ENCODE measurements around the gene PRDM15. TPM values are rescaled to one million over a fixed set of nuclear protein-coding genes. Genes with fewer than 3 reads are reported as not detected.

Gene PRDM15
- total RNA-seq, 1 experiment from 2014 or later: 3.0 TPM

DNA sequence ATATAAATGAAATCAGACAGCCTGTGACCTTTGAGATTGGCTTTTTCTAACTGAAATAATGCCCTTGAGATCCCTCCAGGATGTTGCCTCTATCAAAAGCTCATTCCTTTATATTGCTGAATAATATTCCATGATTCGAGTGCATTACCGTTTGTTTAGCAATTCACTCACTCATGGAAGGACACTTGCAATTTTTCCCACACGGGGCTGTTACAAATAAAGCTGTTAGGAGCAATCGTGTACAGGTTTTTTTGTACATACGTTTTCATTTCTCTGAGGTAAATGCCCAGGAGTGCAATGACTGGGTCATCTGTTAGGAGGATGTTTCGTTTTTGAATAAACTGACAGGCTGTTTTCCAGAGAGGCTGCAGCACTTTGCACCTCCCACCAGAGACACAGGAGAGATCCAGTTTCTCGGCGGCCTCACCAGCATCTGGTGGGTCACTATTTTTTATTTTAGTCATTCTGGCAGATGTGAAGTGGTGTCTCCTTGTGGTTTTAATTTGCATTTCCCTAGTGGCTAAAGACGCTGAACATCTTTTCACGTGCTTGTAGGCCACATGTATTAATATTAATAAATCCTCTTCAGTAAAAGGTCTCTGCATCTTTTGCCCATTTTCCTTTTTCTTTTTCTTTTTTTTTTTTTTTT is 11.0 kb downstream of the PRDM15 start:
- DNase-seq: peak; percentile 93
- no peaks in the 10 kb centered on the region for H3K27me3 ChIP-seq (ENCODE audit: low read length)
- no peak overlapping the region for H2AFZ ChIP-seq (ENCODE audit: low read length)
- peak overlapping the region; percentile 83 for H3K4me2 ChIP-seq (ENCODE audit: low read depth, low read length, poor library complexity, severe bottlenecking)
- no peaks in the 10 kb centered on the region for H3K9me2 ChIP-seq (replicated peaks; ENCODE audit: insufficient read depth, low read length)
- H4K20me1 ChIP-seq (ENCODE audit: insufficient read depth, low read depth, low read length): peaks cover 64% of the 10 kb centered on the region
- peak overlapping the region; percentile 62 for H3K4me3 ChIP-seq (ENCODE audit: low read length)
- no peaks in the 10 kb centered on the region for H3K9me3 ChIP-seq (ENCODE audit: low read length)
- H3K79me2 ChIP-seq (ENCODE audit: low read length): no peaks in the 10 kb centered on the region
- no peaks in the 10 kb centered on the region for H3K36me3 ChIP-seq (ENCODE audit: insufficient read depth, low read length)
- peaks cover 72% of the 10 kb centered on the region for H3K4me1 ChIP-seq (ENCODE audit: low read length)
- peak overlapping the region; percentile 26; the same call in 1 of the 2 replicates for H3K9ac ChIP-seq (ENCODE audit: low read length)
- H3K27ac ChIP-seq (ENCODE audit: low read length): peak overlapping the region; percentile 83

DNA sequence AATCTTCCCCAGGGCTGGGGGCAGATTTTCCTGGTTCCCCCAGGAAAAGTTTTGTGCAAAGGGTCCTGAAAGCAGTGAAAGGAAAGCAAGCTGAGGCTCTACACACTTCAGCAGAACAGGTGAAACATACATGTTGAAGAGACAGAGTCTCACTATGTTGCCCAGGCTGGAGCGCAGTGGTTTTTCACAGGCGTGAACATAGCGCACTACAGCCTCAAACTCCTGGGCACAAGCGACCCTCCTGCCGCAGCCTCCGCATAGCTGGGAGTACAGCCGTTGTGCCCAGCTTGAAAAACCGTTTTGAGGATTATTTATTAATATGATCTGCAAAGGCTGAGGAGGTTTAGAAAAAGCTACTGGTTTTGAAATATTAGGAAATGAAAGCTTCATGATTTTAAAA is 11.8 kb downstream of the PRDM15 start:
- H3K4me1 ChIP-seq (ENCODE audit: low read length): peaks cover 74% of the 10 kb centered on the region
- H3K79me2 ChIP-seq (ENCODE audit: low read length): no peaks in the 10 kb centered on the region
- H3K9me3 ChIP-seq (ENCODE audit: low read length): no peaks in the 10 kb centered on the region
- no peaks in the 10 kb centered on the region for H3K9me2 ChIP-seq (replicated peaks; ENCODE audit: insufficient read depth, low read length)
- H3K4me3 ChIP-seq (ENCODE audit: low read length): no peak overlapping the region
- peaks cover 64% of the 10 kb centered on the region for H4K20me1 ChIP-seq (ENCODE audit: insufficient read depth, low read depth, low read length)
- H3K27me3 ChIP-seq (ENCODE audit: low read length): no peaks in the 10 kb centered on the region
- no peak overlapping the region for H3K27ac ChIP-seq (ENCODE audit: low read length)
- H3K9ac ChIP-seq (ENCODE audit: low read length): no peak overlapping the region
- H2AFZ ChIP-seq (ENCODE audit: low read length): no peak overlapping the region
- no peaks in the 10 kb centered on the region for H3K36me3 ChIP-seq (ENCODE audit: insufficient read depth, low read length)
- DNase-seq: no peak
- H3K4me2 ChIP-seq (ENCODE audit: low read depth, low read length, poor library complexity, severe bottlenecking): no peak overlapping the region

DNA sequence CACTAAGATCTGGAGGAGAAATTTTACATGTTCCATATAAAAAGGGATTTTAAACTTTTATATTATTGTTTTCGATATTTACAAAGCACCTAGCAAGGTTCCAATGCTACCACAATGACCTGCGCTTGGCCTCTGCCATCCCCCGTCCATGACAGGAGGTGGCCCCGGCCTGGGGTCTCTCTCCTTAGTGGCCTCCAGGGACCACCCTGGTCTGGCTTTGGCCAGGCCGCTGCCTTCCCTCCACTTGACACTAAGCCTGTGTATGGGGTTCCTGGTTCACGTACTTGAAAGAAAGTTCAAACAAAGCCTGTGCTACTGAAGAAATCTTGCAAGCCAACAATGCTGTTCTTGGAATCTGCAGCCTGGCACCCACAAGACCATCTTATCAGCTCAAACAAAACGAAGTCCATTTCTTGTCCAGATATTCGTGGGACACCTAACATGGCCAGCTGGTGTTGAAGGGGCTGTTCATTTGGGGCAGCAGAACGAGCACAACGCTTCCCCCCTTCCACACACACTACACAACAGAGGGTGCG is 12.8 kb downstream of the PRDM15 start:
- no peaks in the 10 kb centered on the region for H3K27me3 ChIP-seq (ENCODE audit: low read length)
- no peak overlapping the region for H3K27ac ChIP-seq (ENCODE audit: low read length)
- no peaks in the 10 kb centered on the region for H3K9me2 ChIP-seq (replicated peaks; ENCODE audit: insufficient read depth, low read length)
- H3K4me3 ChIP-seq (ENCODE audit: low read length): no peak overlapping the region
- no peak overlapping the region for H3K9ac ChIP-seq (ENCODE audit: low read length)
- peaks cover 71% of the 10 kb centered on the region for H4K20me1 ChIP-seq (ENCODE audit: insufficient read depth, low read depth, low read length)
- H2AFZ ChIP-seq (ENCODE audit: low read length): no peak overlapping the region
- DNase-seq: no peak
- no peak overlapping the region for H3K4me2 ChIP-seq (ENCODE audit: low read depth, low read length, poor library complexity, severe bottlenecking)
- H3K9me3 ChIP-seq (ENCODE audit: low read length): no peaks in the 10 kb centered on the region
- H3K4me1 ChIP-seq (ENCODE audit: low read length): peaks cover 78% of the 10 kb centered on the region
- H3K36me3 ChIP-seq (ENCODE audit: insufficient read depth, low read length): no peaks in the 10 kb centered on the region
- H3K79me2 ChIP-seq (ENCODE audit: low read length): no peaks in the 10 kb centered on the region

DNA sequence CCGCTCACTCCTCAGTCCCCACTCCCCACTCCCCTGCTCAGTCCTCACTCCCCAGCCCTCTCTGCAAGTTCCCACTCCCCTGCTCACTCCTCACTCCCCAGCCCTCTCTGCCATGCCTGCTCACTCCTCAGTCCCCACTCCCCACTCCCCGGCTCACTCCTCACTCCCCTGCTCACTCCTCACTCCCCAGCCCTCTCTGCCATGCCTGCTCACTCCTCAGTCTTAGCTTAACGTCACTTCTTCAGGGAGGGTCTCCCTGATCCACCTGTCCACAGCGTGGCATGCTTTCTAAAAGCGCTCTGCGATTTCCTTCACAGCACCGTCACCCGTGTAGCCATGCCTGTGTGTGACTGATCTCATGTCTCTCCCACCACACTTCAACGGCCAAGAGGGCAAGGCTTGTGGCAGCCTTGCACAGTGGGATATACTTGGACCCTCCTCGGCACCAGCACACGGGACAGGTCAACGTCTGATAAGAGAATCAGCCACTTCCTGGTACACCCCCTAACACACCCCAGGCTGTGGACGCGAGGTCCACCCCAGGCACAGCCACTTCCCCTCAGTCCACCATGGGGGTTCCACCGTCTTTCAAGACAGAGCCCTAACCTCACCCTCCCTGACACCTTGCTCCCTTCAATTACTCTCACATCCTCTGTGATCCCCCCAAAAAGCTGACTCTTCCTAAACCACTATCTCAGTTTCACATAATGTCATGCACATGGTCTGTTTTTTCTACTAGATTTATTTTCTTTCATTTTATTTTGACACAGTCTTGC is 14.0 kb downstream of the PRDM15 start:
- Histone ChIP-seq H3K36me3 (ENCODE audit: insufficient read depth, low read length) (no peaks in the 10 kb centered on the region), H3K9me2 (replicated peaks; ENCODE audit: insufficient read depth, low read length) (no peaks in the 10 kb centered on the region), H3K9me3 (ENCODE audit: low read length) (no peaks in the 10 kb centered on the region), H3K4me1 (ENCODE audit: low read length) (peaks cover 79% of the 10 kb centered on the region), H3K27ac (ENCODE audit: low read length) (no peak overlapping the region), H3K4me2 (ENCODE audit: low read depth, low read length, poor library complexity, severe bottlenecking) (no peak overlapping the region), H2AFZ (ENCODE audit: low read length) (no peak overlapping the region), H3K4me3 (ENCODE audit: low read length) (no peak overlapping the region), H3K27me3 (ENCODE audit: low read length) (no peaks in the 10 kb centered on the region), H3K9ac (ENCODE audit: low read length) (no peak overlapping the region), H4K20me1 (ENCODE audit: insufficient read depth, low read depth, low read length) (peaks cover 68% of the 10 kb centered on the region), H3K79me2 (ENCODE audit: low read length) (no peaks in the 10 kb centered on the region)
- no peak for DNase-seq

DNA sequence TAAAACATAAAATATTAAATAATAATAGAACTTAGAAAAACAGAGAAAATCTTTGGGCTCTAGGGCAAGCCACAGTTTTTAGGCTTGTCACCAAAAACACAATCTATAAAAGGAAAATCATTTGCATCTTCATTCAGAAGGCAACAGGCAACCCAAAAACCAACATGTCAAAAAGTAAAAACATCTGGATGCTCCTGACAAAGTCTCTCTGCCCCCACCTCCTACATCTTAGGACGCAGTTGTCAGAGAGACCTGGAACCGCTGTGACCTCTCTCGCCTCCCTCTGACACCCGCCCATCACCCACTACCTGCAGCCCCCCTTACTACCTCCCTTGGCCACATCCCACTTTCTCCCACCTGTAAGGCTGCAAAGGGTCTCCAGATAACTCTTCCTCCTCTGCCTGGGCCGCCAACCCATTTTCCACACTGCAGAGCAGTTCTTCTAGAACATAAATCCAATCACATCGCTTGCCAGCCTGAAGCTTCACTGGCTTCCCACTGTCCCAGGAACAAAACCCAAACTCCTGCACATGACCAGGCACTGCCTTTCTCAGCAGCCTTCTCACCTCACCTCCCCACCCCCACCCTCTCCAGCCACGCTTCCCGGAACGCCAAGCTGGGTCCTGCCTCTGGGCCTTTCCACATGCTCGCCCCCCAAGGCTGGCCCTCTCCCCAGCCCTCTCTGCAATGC is 14.7 kb downstream of the PRDM15 start:
- Histone ChIP-seq H3K27ac (ENCODE audit: low read length) (no peak overlapping the region), H3K9me3 (ENCODE audit: low read length) (no peaks in the 10 kb centered on the region), H3K4me2 (ENCODE audit: low read depth, low read length, poor library complexity, severe bottlenecking) (peak overlapping the region; percentile 47), H3K9me2 (replicated peaks; ENCODE audit: insufficient read depth, low read length) (no peaks in the 10 kb centered on the region), H3K36me3 (ENCODE audit: insufficient read depth, low read length) (no peaks in the 10 kb centered on the region), H2AFZ (ENCODE audit: low read length) (no peak overlapping the region), H3K27me3 (ENCODE audit: low read length) (no peaks in the 10 kb centered on the region), H3K4me1 (ENCODE audit: low read length) (peaks cover 71% of the 10 kb centered on the region), H3K4me3 (ENCODE audit: low read length) (no peak overlapping the region), H4K20me1 (ENCODE audit: insufficient read depth, low read depth, low read length) (peaks cover 63% of the 10 kb centered on the region), H3K79me2 (ENCODE audit: low read length) (no peaks in the 10 kb centered on the region), H3K9ac (ENCODE audit: low read length) (no peak overlapping the region)
- no peak for DNase-seq

DNA sequence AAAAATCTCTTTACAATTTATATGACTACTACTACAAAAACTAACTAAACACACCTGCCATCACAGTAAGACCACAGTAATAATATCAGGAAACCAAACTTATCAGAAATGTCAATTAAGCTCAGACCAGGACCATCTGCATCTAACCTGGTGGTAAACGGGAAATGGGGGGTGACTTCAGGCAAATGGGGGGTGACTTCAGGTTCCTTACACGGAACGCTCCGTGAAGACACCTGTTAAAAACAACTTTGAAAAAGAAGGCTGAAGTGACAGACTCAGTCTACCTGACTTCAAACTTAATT is 15.8 kb downstream of the PRDM15 start:
- Histone ChIP-seq H3K27me3 (ENCODE audit: low read length) (no peaks in the 10 kb centered on the region), H3K27ac (ENCODE audit: low read length) (no peak overlapping the region), H2AFZ (ENCODE audit: low read length) (no peak overlapping the region), H3K9me2 (replicated peaks; ENCODE audit: insufficient read depth, low read length) (no peaks in the 10 kb centered on the region), H3K4me2 (ENCODE audit: low read depth, low read length, poor library complexity, severe bottlenecking) (no peak overlapping the region), H3K79me2 (ENCODE audit: low read length) (no peaks in the 10 kb centered on the region), H3K4me3 (ENCODE audit: low read length) (no peak overlapping the region), H3K9ac (ENCODE audit: low read length) (no peak overlapping the region), H3K4me1 (ENCODE audit: low read length) (peaks cover 61% of the 10 kb centered on the region), H3K9me3 (ENCODE audit: low read length) (no peaks in the 10 kb centered on the region), H4K20me1 (ENCODE audit: insufficient read depth, low read depth, low read length) (peaks cover 63% of the 10 kb centered on the region), H3K36me3 (ENCODE audit: insufficient read depth, low read length) (no peaks in the 10 kb centered on the region)
- no peak for DNase-seq

DNA sequence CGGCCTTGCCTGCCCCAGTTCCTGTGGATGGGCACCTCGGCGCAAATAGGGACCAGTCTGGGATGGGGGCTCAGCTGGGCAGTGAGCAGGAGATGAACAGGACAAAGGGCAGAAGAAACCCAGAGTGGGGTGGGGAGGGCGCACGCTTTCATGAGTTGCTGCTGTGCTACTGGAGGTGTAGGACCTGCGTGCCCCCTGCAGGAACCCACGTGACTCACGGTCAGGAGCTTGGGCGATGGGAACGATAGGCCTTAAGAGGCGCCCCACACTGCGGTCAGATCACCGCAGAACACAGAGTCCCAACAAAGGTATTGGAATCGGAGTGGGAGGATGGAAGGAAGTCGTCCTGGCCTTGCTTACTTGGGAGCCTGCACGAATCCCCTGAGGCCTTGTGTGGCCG is 17.2 kb downstream of the PRDM15 start:
- Histone ChIP-seq H4K20me1 (ENCODE audit: insufficient read depth, low read depth, low read length) (peaks cover 57% of the 10 kb centered on the region), H3K9me2 (replicated peaks; ENCODE audit: insufficient read depth, low read length) (no peaks in the 10 kb centered on the region), H3K27ac (ENCODE audit: low read length) (no peak overlapping the region), H3K27me3 (ENCODE audit: low read length) (no peaks in the 10 kb centered on the region), H2AFZ (ENCODE audit: low read length) (no peak overlapping the region), H3K4me3 (ENCODE audit: low read length) (no peak overlapping the region), H3K4me2 (ENCODE audit: low read depth, low read length, poor library complexity, severe bottlenecking) (no peak overlapping the region), H3K9ac (ENCODE audit: low read length) (no peak overlapping the region), H3K9me3 (ENCODE audit: low read length) (no peaks in the 10 kb centered on the region), H3K36me3 (ENCODE audit: insufficient read depth, low read length) (no peaks in the 10 kb centered on the region), H3K4me1 (ENCODE audit: low read length) (peaks cover 52% of the 10 kb centered on the region), H3K79me2 (ENCODE audit: low read length) (no peaks in the 10 kb centered on the region)
- no peak for DNase-seq

DNA sequence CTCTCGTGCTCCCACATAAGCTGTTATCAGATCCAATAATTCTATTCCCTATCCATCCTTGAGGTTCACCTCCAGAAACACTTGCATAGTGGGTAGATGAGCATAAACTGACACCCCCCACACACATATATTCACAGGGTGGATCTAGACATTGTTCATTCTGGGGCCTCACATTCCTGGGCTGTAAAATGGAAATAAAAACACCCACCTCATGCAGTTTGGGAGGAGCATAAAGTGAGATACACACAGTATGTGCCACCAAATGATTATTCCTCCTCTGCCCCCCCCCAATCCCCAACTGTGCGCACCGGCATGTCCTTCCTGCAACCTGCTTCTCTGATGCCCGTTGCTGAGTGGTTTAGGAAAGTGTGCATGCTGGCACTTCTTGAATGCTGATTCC is 17.9 kb downstream of the PRDM15 start:
- H3K4me2 ChIP-seq (ENCODE audit: low read depth, low read length, poor library complexity, severe bottlenecking): no peak overlapping the region
- H3K27ac ChIP-seq (ENCODE audit: low read length): no peak overlapping the region
- no peak for DNase-seq
- H3K9ac ChIP-seq (ENCODE audit: low read length): no peak overlapping the region
- no peaks in the 10 kb centered on the region for H3K9me2 ChIP-seq (replicated peaks; ENCODE audit: insufficient read depth, low read length)
- H3K9me3 ChIP-seq (ENCODE audit: low read length): no peaks in the 10 kb centered on the region
- no peak overlapping the region for H3K4me3 ChIP-seq (ENCODE audit: low read length)
- peaks cover 45% of the 10 kb centered on the region for H3K4me1 ChIP-seq (ENCODE audit: low read length)
- H3K36me3 ChIP-seq (ENCODE audit: insufficient read depth, low read length): no peaks in the 10 kb centered on the region
- no peaks in the 10 kb centered on the region for H3K79me2 ChIP-seq (ENCODE audit: low read length)
- no peaks in the 10 kb centered on the region for H3K27me3 ChIP-seq (ENCODE audit: low read length)
- H4K20me1 ChIP-seq (ENCODE audit: insufficient read depth, low read depth, low read length): peaks cover 50% of the 10 kb centered on the region
- no peak overlapping the region for H2AFZ ChIP-seq (ENCODE audit: low read length)
